ENCODE results near the gene DPYD.

GRCh38 chr1:97619706-97620105 lies 301.1 kb downstream of the DPYD start:
- TF ChIP-seq CTCF (IDR thresholded peaks at IDR 0.05) (no peak), ZFX (IDR thresholded peaks at IDR 0.05; ENCODE audit: borderline replicate concordance) (no peak)
